ENCODE measurements around the gene ALOX15.
A peak's percentile ranks its signal among the peaks of the same experiment; 100 is the strongest.
"Not testable (repeated sequence)": the region's sequence is repeated elsewhere in the genome, so short reads cannot be mapped to it uniquely, and the experiment has no call there.

The ALOX15 gene

DNA sequence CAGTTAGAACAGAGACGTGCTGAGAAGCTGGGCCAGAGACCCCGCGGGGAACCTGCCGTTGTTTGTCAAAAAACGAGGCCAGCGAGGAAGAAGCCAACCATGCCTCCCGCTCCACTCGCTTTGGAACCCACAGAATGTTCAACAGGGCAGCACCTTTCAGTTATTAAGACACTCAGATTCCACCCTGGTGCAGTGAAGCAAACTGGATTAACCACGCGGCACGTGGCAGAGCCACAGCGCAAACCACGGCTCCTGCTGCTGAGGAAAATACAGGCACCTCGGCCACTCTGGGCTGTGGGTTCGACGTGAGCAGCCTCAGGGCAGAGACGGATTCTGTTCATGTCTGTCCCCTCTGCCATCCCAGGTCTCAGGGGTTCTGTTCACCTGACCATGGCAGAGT lies 24.4 kb downstream of the ALOX15 start:
- no peak for DNase-seq (ENCODE audit: low spot score)

DNA sequence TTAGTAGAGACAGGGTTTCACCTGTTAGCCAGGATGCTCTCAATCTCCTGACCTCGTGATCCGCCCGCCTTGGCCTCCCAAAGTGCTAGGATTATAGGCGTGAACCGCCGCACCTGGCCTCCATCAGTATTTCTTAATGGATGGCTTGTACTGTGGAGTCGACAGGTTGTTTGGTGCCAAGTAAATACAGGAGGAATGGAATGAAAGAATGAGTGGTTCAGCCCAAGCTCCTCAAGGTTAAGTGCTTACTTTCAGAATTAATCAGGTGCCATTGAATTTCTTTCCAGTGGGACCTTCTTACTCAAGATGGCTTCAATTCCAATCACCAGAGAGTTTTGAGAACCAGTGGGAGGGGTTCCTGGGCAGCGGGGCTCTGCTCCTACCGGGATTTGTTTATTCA lies 25.0 kb downstream of the ALOX15 start:
- DNase-seq (ENCODE audit: low spot score) = no peak

DNA sequence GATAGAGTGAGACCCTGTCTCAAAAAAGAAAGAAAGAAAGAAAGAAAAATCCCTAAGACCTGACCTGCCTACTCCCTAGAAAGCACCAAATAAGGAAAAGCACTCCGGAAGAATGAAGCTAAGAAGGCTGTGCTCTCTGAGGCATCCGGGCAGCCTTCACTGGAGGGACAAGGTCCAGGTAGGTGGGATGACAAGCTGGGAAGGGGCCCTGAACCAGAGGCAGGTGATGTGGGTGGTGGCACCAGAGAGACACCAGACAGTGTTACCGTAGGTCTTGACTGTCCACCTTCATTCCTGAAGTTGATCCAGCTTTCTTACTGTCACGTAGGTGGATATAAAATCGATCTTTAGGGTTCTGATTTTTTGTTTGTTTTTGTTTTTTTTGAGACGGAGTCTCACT lies 30.8 kb downstream of the ALOX15 start:
- no peak for DNase-seq (ENCODE audit: low spot score)

DNA sequence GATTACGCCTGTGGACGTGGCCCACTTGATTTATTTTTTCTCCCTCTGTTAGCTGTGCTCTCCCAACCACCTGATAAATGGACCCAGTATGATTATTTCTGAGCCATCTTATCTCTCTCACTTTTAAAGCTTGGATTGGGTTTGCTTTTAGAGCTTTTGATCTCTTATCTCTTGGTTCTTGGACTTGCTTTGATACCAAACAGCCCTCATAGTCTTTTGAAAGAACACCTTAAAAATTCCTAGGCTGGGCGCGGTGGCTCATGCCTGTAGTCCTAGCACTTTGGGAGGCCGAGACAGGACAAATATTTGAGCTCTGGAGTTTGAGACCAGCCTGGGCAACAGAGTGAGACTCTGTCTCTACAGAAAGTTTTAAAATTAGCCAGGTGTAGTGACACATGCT lies 31.3 kb downstream of the ALOX15 start:
- DNase-seq (ENCODE audit: low spot score) = peak; percentile 36

DNA sequence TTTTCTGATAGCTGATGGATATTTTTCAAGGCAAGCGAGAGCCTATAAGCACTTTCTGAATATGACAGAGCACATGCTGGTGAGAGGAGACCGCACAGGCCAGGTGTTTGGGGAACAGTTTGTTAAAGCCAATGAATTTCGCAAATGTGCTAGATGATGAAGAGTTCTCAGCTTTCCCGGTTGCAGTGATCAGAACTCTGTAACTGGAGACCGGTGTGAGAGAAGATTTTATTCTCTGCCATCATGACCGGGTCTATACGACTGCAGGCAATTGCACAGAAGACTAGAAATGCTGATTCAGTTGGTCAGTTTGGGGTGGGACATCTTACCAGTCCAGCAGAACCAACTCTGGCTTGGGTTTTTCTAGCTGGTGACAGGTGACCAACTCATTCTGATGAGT lies 31.7 kb downstream of the ALOX15 start:
- DNase-seq (ENCODE audit: low spot score) = no peak

DNA sequence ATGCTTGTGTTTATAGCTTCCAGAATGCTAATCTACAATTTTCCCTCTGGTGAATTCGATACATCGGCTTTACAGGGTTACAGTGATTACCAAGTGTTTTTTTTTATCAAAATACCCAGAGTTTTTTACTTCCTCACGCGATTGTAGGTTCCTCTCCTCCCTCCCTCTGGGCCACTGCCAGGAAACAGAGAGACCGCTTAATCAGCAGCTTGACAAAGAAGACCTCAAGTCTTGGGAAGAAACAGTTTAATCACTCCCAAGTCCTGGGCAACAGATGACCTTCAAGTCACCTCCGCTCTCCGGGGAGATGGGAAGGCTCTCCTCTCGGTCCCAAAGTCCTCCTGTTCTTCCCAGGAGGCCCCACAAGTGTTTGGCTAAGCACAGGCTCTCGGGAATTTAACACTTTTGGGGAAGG lies 33.7 kb downstream of the ALOX15 start:
- DNase-seq (ENCODE audit: low spot score) = no peak

DNA sequence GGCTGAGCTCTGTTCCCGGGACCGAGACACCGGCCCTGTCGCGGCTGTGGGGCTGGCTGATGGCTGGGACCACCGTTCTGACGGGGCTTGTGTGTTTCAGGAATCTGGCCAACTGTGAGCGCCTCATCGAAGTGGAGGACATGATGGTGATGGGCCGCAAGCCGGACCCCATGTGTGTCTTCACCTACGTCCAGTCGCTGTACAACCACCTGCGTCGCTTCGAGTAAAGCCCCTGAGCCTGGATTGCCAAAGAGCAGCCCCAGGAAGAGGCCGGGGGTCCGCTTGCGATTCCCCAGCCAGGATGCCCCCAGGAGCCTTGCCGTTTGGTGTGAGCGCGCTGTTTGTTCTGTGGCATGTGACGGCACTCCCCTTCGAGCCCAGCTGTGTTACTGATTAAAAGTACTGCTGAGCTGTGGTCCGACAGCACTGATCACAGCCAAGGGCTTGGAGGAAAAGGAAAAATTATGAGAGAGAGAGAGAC lies 34.2 kb downstream of the ALOX15 start:
- DNase-seq (ENCODE audit: low spot score) = no peak

DNA sequence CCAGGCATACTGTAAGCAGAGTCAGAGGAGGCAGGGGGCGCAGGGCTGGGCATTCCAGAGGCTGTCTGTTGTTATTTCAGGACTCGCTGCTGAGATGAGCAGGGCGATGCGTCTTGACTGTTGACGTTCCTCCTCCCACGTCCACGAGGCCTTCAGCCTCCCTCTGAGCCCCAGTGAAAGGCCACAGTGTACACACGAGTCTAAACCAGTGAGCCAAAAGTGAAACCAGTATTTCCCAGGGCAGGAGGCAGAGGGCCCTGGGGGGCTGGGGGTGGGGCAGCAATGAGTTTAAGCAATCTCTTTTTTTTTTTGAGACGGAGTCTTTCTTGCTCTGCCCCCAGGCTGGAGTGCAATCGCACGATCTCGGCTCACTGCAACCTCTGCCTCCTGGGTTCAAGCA lies 35.7 kb downstream of the ALOX15 start:
- no peak for DNase-seq (ENCODE audit: low spot score)

DNA sequence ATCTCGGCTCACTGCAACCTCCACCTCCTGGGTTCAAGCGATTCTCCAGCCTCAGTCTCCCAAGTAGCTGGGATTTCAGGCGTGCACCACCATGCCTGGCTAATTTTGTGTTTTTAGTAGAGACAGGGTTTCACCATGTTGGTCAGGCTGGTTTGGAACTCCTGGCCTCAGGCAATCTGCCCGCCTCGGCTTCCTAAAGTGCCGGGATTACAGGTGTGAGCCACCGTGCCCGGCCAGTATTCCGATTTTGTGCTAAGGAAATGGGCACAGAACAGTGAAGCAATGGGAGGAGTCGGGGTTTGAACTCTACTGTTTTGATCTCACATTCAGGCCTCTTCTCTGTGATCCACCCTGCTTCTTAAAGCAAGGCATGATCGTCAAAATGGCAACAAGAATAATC lies 36.7 kb downstream of the ALOX15 start:
- not testable (repeated sequence) for DNase-seq (ENCODE audit: low spot score)

DNA sequence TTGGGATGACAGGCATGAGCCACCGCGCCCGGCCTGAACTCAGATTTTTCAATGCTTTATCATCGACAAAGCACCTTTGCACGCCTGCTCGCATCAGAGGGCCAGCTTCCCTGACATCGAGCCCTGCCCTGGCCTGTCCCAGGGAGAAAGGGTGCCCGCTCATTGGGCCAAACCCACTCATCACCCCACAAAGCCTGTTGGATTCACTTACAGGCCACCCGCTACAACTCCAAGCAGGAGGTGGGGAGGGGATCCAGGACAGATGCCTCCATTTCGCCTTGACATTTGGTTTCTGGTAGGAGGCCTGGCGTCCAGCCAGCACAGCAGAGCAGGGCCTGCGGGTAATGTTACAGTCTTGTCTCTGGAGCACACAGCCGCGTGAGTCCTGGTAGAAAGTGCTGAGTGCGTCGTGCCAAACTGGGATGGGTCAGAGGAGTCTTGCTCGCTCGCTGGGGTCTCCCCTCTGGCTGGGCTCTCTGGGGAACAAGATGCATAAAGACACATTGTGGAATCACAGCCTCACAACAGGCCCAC lies 37.3 kb downstream of the ALOX15 start:
- no peak for DNase-seq (ENCODE audit: low spot score)

DNA sequence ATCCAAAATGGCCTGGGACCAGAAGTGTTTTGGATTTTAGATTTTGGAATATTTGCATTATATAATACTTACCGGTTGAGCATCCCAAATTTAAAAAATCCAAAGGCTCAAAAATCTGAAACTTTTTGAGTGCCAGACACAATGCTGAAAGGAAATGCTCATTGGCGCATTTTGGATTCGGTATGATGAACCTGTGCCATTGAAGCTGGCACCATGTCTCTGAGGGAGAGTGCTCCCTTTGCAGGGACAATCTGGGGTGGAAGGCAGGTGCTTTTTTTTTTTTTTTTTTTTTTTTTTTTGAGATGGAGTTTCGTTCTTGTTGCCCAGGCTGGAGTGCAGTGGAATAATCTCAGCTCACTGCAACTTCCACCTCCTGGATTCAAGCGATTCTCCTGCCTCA lies 39.4 kb downstream of the ALOX15 start:
- no peak for DNase-seq (ENCODE audit: low spot score)

DNA sequence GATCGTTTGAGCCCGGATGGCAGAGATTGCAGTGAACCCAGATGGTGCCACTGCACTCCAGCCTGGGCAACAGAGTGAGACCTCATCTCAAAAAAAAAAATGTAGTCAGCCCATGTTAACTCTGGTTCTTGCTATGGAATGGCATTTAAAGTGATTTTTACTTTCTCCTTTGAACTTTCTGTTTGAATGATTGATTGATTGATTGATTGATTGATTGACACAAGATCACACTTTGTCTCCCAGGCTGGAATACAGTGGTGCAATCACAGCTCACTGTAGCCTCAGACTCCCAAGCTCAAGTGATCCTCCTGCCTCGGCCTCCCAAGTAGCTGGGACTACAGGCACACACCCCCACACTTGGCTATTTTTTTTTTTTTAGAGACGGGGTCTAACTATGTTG lies 40.2 kb downstream of the ALOX15 start:
- no peak for DNase-seq (ENCODE audit: low spot score)

DNA sequence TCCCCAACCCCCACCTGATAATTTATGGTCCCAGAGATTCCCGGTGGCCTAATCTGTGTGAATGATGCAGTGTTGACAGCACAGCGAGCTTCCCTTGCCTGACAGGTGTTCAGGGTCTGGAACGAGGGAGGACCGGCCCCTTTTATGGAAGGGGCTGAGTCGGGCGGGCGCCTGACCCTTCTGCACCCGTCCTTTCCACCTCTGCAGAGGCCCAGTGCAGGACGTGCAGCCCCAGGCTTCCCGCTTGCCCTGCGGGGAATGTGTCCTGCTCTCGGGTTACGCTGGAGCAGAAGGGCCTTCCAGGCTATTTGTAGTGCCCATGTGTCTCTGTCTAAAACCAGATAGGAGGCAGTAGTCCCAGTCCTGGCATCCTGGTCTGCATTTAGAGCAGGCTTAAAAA lies 40.9 kb downstream of the ALOX15 start:
- DNase-seq (ENCODE audit: low spot score) = no peak

DNA sequence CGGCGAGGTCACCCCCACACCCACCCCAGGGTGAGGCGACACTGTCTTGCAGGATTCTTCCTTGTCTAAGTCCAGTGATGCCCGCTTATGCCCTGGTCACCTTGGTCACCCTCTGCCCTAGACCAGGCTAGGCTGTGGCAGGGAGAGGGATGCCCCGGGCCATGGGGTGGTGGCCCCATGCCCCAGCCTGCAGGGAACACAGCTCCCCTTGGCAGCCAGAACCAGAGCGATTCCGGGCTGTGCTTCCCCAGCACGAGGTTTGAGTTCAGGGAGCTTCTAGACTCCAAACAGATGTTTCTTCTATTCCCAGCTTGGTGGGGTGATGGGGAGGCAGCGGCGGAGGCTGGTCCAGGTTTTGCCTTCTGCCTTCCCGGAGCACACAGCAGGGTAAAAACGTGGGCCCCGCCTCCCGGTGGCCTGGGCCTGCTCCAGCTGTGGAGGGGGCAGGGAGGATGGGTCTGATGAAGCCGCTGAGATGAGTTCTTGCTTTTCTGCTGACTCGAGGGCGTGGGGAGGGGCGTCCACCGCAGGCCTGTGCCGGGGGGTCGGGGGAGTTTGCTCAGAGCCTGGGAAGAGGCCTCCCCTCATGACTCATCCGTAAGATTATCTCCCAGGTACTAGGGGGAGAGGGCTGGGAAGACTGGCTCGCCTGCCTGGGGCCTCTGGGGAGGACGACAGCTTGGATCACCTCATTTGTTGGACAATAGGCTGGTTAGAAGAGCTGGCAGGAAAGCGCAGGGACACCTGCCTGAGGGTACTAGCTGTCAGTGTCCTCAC lies 41.8 kb downstream of the ALOX15 start:
- no peak for DNase-seq (ENCODE audit: low spot score)

DNA sequence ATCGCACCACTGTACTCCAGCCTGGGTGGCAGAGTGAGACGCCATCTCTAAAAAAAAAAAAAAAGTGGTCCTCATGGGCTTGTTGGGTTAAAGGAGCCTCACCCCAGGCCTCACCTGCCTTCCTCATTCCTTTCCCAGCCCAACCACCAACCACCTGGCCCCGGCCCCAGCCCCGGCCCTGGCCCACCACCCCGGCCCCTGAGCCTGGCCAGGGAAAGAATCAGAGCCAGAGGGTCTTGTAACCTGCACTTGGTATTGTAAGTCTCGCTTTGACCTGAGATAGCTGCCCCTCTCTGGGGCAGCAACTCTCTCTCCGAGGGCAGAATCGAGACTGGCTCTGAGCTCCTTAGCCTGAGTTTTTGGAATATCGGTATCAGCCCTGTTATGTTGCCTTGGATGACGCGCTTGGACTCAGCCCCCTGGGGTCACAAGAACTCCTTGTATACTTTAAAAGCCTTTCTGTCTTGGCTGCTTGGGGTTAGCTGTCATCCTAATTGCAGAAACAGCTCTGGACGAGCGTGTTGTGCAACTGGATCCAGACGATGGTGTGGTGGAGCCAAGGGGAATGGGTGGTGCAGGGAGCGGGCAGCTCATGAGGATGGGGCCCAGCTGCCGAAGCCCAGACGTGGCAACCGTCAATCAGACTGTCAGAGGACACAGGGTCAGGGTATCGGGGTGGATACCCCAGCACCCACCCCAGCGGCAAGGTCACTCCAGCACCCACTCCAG lies 42.5 kb downstream of the ALOX15 start:
- DNase-seq (ENCODE audit: low spot score) = no peak

DNA sequence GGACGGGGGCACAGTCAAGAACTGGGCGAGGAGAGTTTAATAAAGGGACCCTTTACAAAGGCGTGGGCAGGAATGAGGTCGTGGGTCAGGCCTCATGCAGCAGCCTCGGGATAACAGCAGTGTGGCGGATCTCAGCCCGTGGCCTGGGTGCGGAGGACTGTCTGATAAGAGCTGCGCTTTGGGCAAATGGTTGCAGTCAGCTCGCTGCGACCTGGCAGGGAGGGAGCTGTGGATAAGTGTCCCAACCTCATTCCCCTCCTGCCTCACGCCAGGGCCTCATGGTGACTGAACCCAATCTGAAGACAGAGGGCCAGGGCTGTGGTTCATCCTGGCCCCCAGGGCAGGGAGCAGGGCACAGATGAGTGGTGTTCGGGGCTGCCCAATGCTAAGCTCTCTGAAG lies 43.5 kb downstream of the ALOX15 start:
- no peak for DNase-seq (ENCODE audit: low spot score)

DNA sequence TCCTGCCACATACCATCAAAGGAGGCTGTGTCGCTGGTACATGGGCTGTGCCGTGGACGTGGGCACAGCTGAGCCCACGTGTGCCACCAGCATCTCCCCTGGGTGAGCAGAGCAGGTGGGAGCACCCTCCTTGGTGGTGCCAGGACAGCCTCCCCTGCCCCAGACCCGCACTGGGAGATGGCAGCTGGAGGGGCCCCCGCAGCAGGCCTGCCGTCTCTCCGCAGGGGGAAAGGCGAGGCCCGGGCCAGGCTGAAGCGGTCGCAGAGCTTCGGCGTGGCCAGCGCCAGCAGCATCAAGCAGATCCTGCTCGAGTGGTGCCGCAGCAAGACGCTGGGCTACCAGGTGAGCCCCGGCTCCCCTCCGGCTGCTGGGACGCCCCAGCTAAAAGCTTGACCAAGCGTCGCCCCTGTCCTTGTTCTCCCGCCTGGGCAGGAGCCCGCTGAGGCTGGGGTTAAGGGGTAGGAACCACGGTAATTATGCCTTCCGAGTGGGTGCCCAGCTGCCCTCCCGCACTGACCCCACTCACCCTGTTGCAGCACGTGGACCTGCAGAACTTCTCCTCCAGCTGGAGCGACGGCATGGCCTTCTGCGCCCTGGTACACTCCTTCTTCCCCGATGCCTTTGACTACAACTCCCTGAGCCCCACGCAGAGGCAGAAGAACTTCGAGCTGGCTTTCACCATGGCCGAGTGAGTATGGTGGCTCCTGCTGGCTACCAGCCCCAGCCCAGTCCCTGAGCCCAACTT lies 44.7 kb downstream of the ALOX15 start:
- DNase-seq (ENCODE audit: low spot score) = no peak

DNA sequence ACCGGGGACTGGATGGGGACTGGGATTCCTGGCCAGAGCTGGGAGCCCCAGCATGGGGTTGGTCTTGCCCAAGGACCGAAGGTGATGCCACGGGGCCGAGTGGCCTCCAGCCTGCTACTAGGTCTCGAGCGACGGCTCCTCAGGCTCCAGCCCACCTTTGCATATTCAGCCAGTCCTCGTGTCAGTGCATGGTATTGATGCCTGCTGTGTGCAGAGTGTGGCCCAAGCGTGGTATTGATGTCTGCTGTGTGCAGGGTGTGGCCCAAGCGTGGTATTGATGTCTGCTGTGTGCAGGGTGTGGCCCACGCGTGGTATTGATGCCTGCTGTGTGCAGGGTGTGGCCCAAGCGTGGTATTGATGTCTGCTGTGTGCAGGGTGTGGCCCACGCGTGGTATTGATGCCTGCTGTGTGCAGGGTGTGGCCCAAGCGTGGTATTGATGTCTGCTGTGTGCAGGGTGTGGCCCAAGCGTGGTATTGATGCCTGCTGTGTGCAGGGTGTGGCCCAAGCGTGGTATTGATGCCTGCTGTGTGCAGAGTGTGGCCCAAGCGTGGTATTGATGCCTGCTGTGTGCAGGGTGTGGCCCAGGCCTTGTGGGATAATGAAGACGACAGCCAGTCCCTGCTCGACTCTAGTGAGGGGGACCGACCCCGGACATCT lies 45.7 kb downstream of the ALOX15 start:
- DNase-seq (ENCODE audit: low spot score) = not testable (repeated sequence)

DNA sequence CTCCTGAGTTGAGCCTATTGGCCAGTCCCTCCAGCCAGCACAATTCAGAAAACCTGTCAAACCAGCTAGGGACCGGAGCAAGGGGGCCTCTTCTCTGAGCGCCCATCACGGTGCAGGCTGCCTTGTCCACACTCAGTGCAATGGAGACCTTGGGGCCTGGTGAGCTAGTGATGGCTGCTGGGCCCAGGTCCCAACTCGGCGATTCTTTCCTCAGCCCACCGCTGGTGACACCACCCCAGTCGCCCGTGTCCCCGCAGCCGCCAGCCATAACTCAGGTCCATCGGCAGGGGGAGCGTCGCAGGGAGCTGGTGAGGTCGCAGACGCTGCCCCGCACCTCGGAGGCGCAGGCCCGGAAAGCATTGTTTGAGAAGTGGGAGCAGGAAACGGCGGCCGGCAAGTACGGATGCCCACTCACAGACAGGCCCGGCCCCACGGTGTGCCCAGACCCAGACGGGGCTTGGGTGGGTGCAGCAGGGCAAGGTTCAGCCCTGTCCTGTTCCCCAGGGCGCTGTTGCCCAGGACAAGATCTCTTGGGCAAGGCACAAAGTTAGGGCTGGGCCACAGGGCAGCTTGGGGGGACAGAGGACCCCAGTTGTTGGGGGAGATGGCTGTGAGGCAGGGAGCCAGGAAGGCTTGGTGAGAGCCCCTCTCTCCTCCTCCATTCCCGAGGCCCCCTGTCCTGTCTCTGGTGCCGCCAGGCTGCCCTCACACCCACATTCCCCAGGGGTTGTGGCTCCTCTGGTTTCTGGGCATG lies 46.4 kb downstream of the ALOX15 start:
- DNase-seq (ENCODE audit: low spot score) = no peak

DNA sequence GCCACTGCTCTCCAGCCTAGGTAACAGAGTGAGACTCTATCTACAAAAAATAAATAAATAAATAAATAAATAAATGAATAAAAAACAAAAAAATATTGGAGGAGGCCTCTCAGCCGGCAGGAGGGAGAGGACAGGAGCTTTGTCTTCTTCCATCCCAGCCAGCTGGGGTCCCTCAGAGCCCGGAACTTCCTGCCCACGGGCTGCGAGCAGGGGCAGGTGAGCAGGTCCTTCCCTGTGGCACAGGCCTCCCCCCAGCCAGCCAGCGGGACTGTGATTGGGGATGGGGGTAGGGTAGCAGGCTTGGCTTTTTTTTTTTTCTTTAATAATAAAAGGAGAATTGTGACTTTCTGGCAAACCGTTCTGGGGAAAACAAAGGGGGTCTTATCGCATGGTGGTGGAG lies 47.1 kb downstream of the ALOX15 start:
- no peak for DNase-seq (ENCODE audit: low spot score)

DNA sequence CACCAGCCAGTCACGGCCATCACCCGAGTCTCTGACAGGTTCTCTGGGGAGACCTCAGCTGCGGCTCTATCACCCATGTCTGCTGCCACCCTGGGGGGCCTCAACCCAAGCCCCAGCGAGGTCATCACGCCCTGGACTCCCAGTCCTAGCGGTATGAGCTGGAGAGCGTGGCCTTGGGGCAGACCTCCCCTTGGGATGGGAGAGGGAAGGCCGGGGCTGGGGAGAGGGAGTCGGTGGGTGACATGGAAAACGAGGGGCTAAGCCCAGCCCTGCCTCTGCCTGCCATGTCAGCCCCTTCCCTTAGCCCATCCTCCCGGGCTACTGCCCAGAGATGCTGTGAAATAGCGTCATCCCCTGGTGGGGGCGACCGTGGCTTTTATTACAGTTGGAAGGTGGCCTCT lies 48.5 kb downstream of the ALOX15 start:
- DNase-seq (ENCODE audit: low spot score) = no peak

Measured in LoVo (cell line).